GM12878 (cell line): ENCODE measurements around the gene EML5. TPM values are rescaled to one million over a fixed set of nuclear protein-coding genes. Genes with fewer than 3 reads are reported as not detected.

ENCODE experiments used
- ATAC-seq: fragments of 200-7000 bp; cut with Tn5 transposase; 3 replicates; pipeline ENCODE4 v1.9.1; 2020; ENCODE audit warnings: mild to moderate bottlenecking, moderate library complexity
- BruUV-seq: library from RNA; stranded (reverse); fragments of 400-500 nt; replicated peaks from 2 replicates; lab custom pipeline; 2021; lab: Mats Ljungman, UMichigan
- CTCF ChIA-PET: fragments of 300-600 bp; sonication (Branson Sonifier 250); formaldehyde crosslinking; extraction: SDS; loops from one replicate; lab custom pipeline; 2021; ENCODE audit warnings: inconsistent platforms; lab: Yijun Ruan, JAX
- POLR2A ChIA-PET: fragments of 350-600 bp; formaldehyde crosslinking; extraction: SDS; loops from one replicate; lab custom pipeline; 2021; ENCODE audit warnings: inconsistent platforms; lab: Charles Lee
- RAD21 ChIA-PET: fragments of 300-600 bp; sonication (Branson Sonifier 250); formaldehyde crosslinking; loops from one replicate; lab custom pipeline; 2023; ENCODE audit warnings: antibody characterized with exemption; ENCODE audit not compliant: unreplicated experiment; lab: Charles Lee
- SMC1A ChIA-PET: fragments of 300-600 bp; sonication (Branson Sonifier 250); formaldehyde crosslinking; loops from one replicate; lab custom pipeline; 2023; ENCODE audit not compliant: unreplicated experiment, uncharacterized antibody; lab: Charles Lee
- DNase-seq: peaks from one replicate; pipeline ENCODE4 v3.0.0-alpha.2; 2011; ENCODE audit warnings: low read depth, low spot score
- FAIRE-seq: peaks from 3 replicates; lab custom pipeline; 2011; peaks lifted over from hg19 to GRCh38; lab: Jason Lieb, UNC
- H2AFZ ChIP-seq: 2 replicates; pipeline ENCODE4 v1.6.0; 2011; ENCODE audit warnings: low read depth, low read length, control low read depth; ENCODE audit not compliant: control insufficient read depth
- H3K27ac ChIP-seq: 2 replicates; pipeline ENCODE4 v1.5.1; 2011; ENCODE audit warnings: control low read depth; ENCODE audit not compliant: control insufficient read depth, insufficient read depth
- H3K27me3 ChIP-seq, 2 experiments: replicated peaks in 1 of 2; 2 replicates each; pipeline versions ENCODE4 v1.6.0 to v1.6.1; 2011; ENCODE audit warnings: low read length in 1 of 2; ENCODE audit not compliant: control insufficient read depth in 2 of 2, insufficient read depth in 2 of 2
- H3K36me3 ChIP-seq, 2 experiments: 2 replicates each; pipeline ENCODE4 v1.5.1; 2011; ENCODE audit warnings: low read length in 1 of 2; ENCODE audit not compliant: control insufficient read depth in 2 of 2, insufficient read depth in 2 of 2
- H3K4me1 ChIP-seq: 2 replicates; pipeline ENCODE4 v1.6.1; 2011; ENCODE audit warnings: mild to moderate bottlenecking, low read length, moderate library complexity, mixed read lengths; ENCODE audit not compliant: control insufficient read depth, insufficient read depth
- H3K4me2 ChIP-seq: 2 replicates; pipeline ENCODE4 v1.6.0; 2011; ENCODE audit warnings: control low read depth; ENCODE audit not compliant: control insufficient read depth, insufficient read depth
- H3K4me3 ChIP-seq: fragments of 200-600 bp; sonication (generic); 2 replicates; pipeline ENCODE4 v1.5.1; 2016
- H3K79me2 ChIP-seq: 2 replicates; pipeline ENCODE4 v1.6.0; 2011; ENCODE audit warnings: low read length; ENCODE audit not compliant: control insufficient read depth, insufficient read depth
- H3K9ac ChIP-seq: 2 replicates; pipeline ENCODE4 v1.8.0; 2011; ENCODE audit warnings: low read length, control low read depth, mixed read lengths; ENCODE audit not compliant: control insufficient read depth, insufficient read depth
- H3K9me3 ChIP-seq: replicated peaks from 3 replicates; pipeline ENCODE4 v1.5.1; 2011; ENCODE audit warnings: mild to moderate bottlenecking, low read length; ENCODE audit not compliant: control insufficient read depth, insufficient read depth
- H4K20me1 ChIP-seq: 2 replicates; pipeline ENCODE4 v1.6.0; 2011; ENCODE audit not compliant: control insufficient read depth, insufficient read depth
- BMI1 ChIP-seq: fragments of 450-650 bp; IDR thresholded peaks from 2 replicates; pipeline ENCODE4 v1.6.1; 2016; ENCODE audit warnings: mild to moderate bottlenecking, moderate library complexity, borderline replicate concordance
- CHD1 ChIP-seq: IDR thresholded peaks from 2 replicates; pipeline ENCODE4 v1.6.1; 2012; ENCODE audit warnings: low read depth, low read length, improper control_type of control experiment
- CREM ChIP-seq: IDR thresholded peaks from 2 replicates; pipeline ENCODE4 v1.6.1; 2014; ENCODE audit warnings: antibody characterized with exemption, low read depth
- EZH2 ChIP-seq: IDR thresholded peaks from 2 replicates; pipeline ENCODE4 v1.6.1; 2012; ENCODE audit warnings: low read depth, mild to moderate bottlenecking, control low read depth, inconsistent platforms, low read length, borderline replicate concordance; ENCODE audit not compliant: control insufficient read depth
- HDGF ChIP-seq: fragments of 450-650 bp; IDR thresholded peaks from 2 replicates; pipeline ENCODE4 v1.6.1; 2016; ENCODE audit warnings: antibody characterized with exemption
- NBN ChIP-seq: fragments of 450-650 bp; IDR thresholded peaks from 2 replicates; pipeline ENCODE4 v1.6.1; 2016
- NR2C2 ChIP-seq: IDR thresholded peaks from 2 replicates; pipeline ENCODE4 v1.6.1; 2011; ENCODE audit warnings: borderline replicate concordance, low read depth; ENCODE audit not compliant: control insufficient read depth, insufficient read length
- NR2F1 ChIP-seq: fragments of 450-650 bp; conservative IDR thresholded peaks from 2 replicates; pipeline ENCODE4 v1.6.1; 2017; ENCODE audit warnings: mild to moderate bottlenecking
- PKNOX1 ChIP-seq: fragments of 450-650 bp; IDR thresholded peaks from 2 replicates; pipeline ENCODE4 v1.6.1; 2016; ENCODE audit warnings: mild to moderate bottlenecking
- RELA ChIP-seq: fragments of 450-650 bp; IDR thresholded peaks from 2 replicates; pipeline ENCODE4 v1.8.0; 2014; ENCODE audit warnings: borderline replicate concordance; ENCODE audit not compliant: partially characterized antibody
- RELB ChIP-seq: fragments of 450-650 bp; IDR thresholded peaks from 2 replicates; pipeline ENCODE4 v1.6.1; 2017; ENCODE audit warnings: low read depth, mild to moderate bottlenecking, moderate library complexity
- RFX5 ChIP-seq: IDR thresholded peaks from 2 replicates; pipeline ENCODE4 v1.6.1; 2011; ENCODE audit warnings: low read depth, low read length, improper control_type of control experiment
- SIN3A ChIP-seq: IDR thresholded peaks from 2 replicates; pipeline ENCODE4 v1.6.1; 2012; ENCODE audit warnings: low read depth, low read length, improper control_type of control experiment
- TCF7 ChIP-seq: IDR thresholded peaks from 2 replicates; pipeline ENCODE4 v1.6.1; 2014; ENCODE audit warnings: antibody characterized with exemption, borderline replicate concordance
- WGBS: methylation state at CpG from one replicate; pipeline ENCODE4 v1.1.6; 2016; ENCODE audit warnings: low lambda C conversion rate; ENCODE audit not compliant: insufficient replicate concordance, insufficient coverage; ENCODE audit errors: missing lambda C conversion rate; 5-methylcytosine and 5-hydroxymethylcytosine counted together
- in situ Hi-C: fragments of 300-500 bp; cut with MboI; formaldehyde crosslinking; loops from 9 replicates; pipeline ENCODE4 v1.14.3; 2018; ENCODE audit warnings: mixed read lengths
- intact Hi-C: fragments of 100-400 bp; cut with micrococcal nuclease; formaldehyde crosslinking; loops from one replicate; pipeline ENCODE4 v1.14.2; 2022; ENCODE audit not compliant: unreplicated experiment
- polyA plus RNA-seq, 11 experiments: library from polyadenylated mRNA; depleted of rRNA in 4 of 11; unstranded in 6 of 11; stranded (reverse) in 5 of 11; fragments of >200 nt; fragmentation: Nextera tagmentation in 4 of 11; fragmentation: Illumina TruSeq in 1 of 11; extraction: Ambion mirVana in 4 of 11; extraction: Trizol in 1 of 11; gene quantifications; 1 replicate in 1 of 11; 2 replicates in 10 of 11; pipeline versions ENCODE4 v1.2.1 to v1.2.3, GENCODE V29; 2011 to 2016; ENCODE audit warnings: inconsistent platforms in 2 of 11, missing spikeins in 2 of 11, low read depth in 1 of 11
- total RNA-seq, 4 experiments: library from RNA; depleted of rRNA in 3 of 4; stranded (reverse); fragments of >200 nt in 3 of 4; fragmentation: Illumina TruSeq in 1 of 4; extraction: Trizol in 1 of 4; gene quantifications; 2 replicates each; pipeline versions ENCODE4 v1.2.1 to v1.2.3, GENCODE V29; 2013 to 2021

Gene EML5
- total and polyA plus RNA-seq, 10 of the 15 experiments (the other 5 are each of a cell fraction or from before 2014, with no cell fraction given), result 0.08 to 0.35 (median 0.22) TPM; not detected in 1

GRCh38 chr14:88681755-88682494, 110.8 kb downstream of the EML5 start:
- peak; percentile 83 for ATAC-seq
- ChIA-PET POLR2A (interaction anchor here (1.6 to 2.9 kb wide), 2 partner anchors 13 to 687 kb away, joined by 4 to 20 read pairs; no protein-coding TSS in a partner anchor), RAD21 (interaction anchor here (0.6 to 3.9 kb wide), 5 partner anchors 12 to 69 kb away, joined by 3 to 63 read pairs (median 3); no protein-coding TSS in a partner anchor)

More at GRCh38 chr14:88681755-88682494, 110.8 kb downstream of the EML5 start:
- H3K9me3 ChIP-seq, result no peaks in the 10 kb centered on the region
- no peaks in the 10 kb centered on the region for H3K36me3 ChIP-seq
- CTCF ChIA-PET, result interaction anchor here (7.5 kb wide), 1 partner anchor 13 kb away, joined by 88 read pairs; no protein-coding TSS in a partner anchor
- no peak for DNase-seq
- H3K27me3 ChIP-seq, result no peaks in the 10 kb centered on the region
- BruUV-seq, result no TSS peak
- no peak for FAIRE-seq
- WGBS, result 50% methylated on average over 5 of the region's 5 CpGs
- no peaks in the 10 kb centered on the region for H4K20me1 ChIP-seq
- in situ Hi-C loops (no loop called here), intact Hi-C loops (no loop called here)
- no peak overlapping the region for H3K9ac ChIP-seq
- TF ChIP-seq RELB (no peak), CREM (no peak), NBN (no peak), HDGF (no peak), PKNOX1 (no peak), BMI1 (no peak), RFX5 (no peak), NR2C2 (no peak), TCF7 (no peak), CHD1 (no peak), RELA (no peak), NR2F1 (no peak), EZH2 (no peak), SIN3A (no peak)
- SMC1A ChIA-PET, result interaction anchor here (1.0 to 7.5 kb wide), 5 partner anchors 9 to 142 kb away, joined by 3 to 85 read pairs (median 3); partner anchors contain the start of gene TTC8
- no peak overlapping the region for H2AFZ ChIP-seq
- H3K4me2 ChIP-seq, result no peak overlapping the region
- H3K4me3 ChIP-seq, result no peak overlapping the region
- no peak overlapping the region for H3K27ac ChIP-seq
- no peaks in the 10 kb centered on the region for H3K4me1 ChIP-seq
- H3K79me2 ChIP-seq, result no peaks in the 10 kb centered on the region
